Mesodermal cell (in vitro differentiated cells): ENCODE data around the gene PLXNA4.

ENCODE experiments used
- H3K27ac ChIP-seq: 2 replicates; pipeline ENCODE4 v1.7.0; 2013; ENCODE audit warnings: mild to moderate bottlenecking, low read depth, low read length, moderate library complexity; ENCODE audit not compliant: severe bottlenecking
- H3K36me3 ChIP-seq: 2 replicates; pipeline ENCODE4 v1.7.1; 2013; ENCODE audit warnings: mild to moderate bottlenecking, low read length, moderate library complexity; ENCODE audit not compliant: control insufficient read depth, insufficient read depth
- H3K4me1 ChIP-seq: one replicate; pipeline ENCODE4 v1.7.1; 2013; ENCODE audit warnings: mild to moderate bottlenecking, low read length; ENCODE audit not compliant: insufficient read depth, control insufficient read depth, poor library complexity, severe bottlenecking
- H3K4me3 ChIP-seq: 2 replicates; pipeline ENCODE4 v1.7.0; 2013; ENCODE audit warnings: low read length, control low read depth, mild to moderate bottlenecking; ENCODE audit not compliant: insufficient read depth, poor library complexity, severe bottlenecking; ENCODE audit errors: extremely low read depth
- H3K9me3 ChIP-seq: 2 replicates; pipeline ENCODE4 v1.7.1; 2013; ENCODE audit warnings: mild to moderate bottlenecking, low read length, moderate library complexity; ENCODE audit not compliant: control insufficient read depth
- WGBS, 2 experiments: methylation state at CpG; one replicate each; pipeline ENCODE4 v1.1.5; 2013; ENCODE audit warnings: missing lambda C conversion rate in 2 of 2; ENCODE audit not compliant: insufficient coverage in 2 of 2; 5-methylcytosine and 5-hydroxymethylcytosine counted together

Gene PLXNA4

GRCh38 chr7:132457658-132458057 lies 118.6 kb downstream of the PLXNA4 start:
- Histone ChIP-seq H3K27ac (no peak overlapping the region), H3K9me3 (no peaks in the 10 kb centered on the region), H3K36me3 (no peaks in the 10 kb centered on the region), H3K4me3 (no peak overlapping the region), H3K4me1 (no peaks in the 10 kb centered on the region)
- WGBS, 2 experiments: 84 to 85% methylated on average over 3 of the region's 3 CpGs

- Histone ChIP-seq H3K9me3 (no peaks in the 10 kb centered on the region), H3K4me1 (no peaks in the 10 kb centered on the region), H3K27ac (no peak overlapping the region), H3K36me3 (no peaks in the 10 kb centered on the region), H3K4me3 (no peak overlapping the region)
- WGBS, 2 experiments: 52 to 64% methylated on average over 5 to 6 of the region's 7 CpGs
These were observed 119.9 kb downstream of the PLXNA4 start for GRCh38 chr7:132456418-132456817.

- H3K36me3 ChIP-seq: no peaks in the 10 kb centered on the region
- no peaks in the 10 kb centered on the region for H3K4me1 ChIP-seq
- no peak overlapping the region for H3K27ac ChIP-seq
- H3K9me3 ChIP-seq: no peaks in the 10 kb centered on the region
- WGBS, 2 experiments: 78 to 84% methylated on average over 6 to 9 of the region's 9 CpGs
- no peak overlapping the region for H3K4me3 ChIP-seq
These were observed 120.9 kb downstream of the PLXNA4 start for GRCh38 chr7:132455378-132455777.

- WGBS, 2 experiments: 95% methylated on average over 2 of the region's 3 CpGs; no CpG with 5 or more reads in 1 of the 2 experiments
- Histone ChIP-seq H3K4me1 (no peaks in the 10 kb centered on the region), H3K27ac (no peak overlapping the region), H3K36me3 (no peaks in the 10 kb centered on the region), H3K4me3 (no peak overlapping the region), H3K9me3 (no peaks in the 10 kb centered on the region)
These were observed 122.4 kb downstream of the PLXNA4 start for GRCh38 chr7:132453826-132454225.

GRCh38 chr7:132451161-132451560 lies 125.1 kb downstream of the PLXNA4 start:
- WGBS, 2 experiments: 90 to 91% methylated on average over 4 of the region's 6 CpGs
- Histone ChIP-seq H3K36me3 (no peaks in the 10 kb centered on the region), H3K4me1 (no peaks in the 10 kb centered on the region), H3K27ac (no peak overlapping the region), H3K4me3 (no peak overlapping the region), H3K9me3 (no peaks in the 10 kb centered on the region)

- 88 to 92% methylated on average over 1 of the region's 1 CpG for WGBS, 2 experiments
- H3K27ac ChIP-seq: no peak overlapping the region
- no peaks in the 10 kb centered on the region for H3K4me1 ChIP-seq
These were observed 125.6 kb downstream of the PLXNA4 start for GRCh38 chr7:132450696-132451095.

GRCh38 chr7:132450188-132450587 lies 126.1 kb downstream of the PLXNA4 start:
- no peak overlapping the region for H3K4me3 ChIP-seq
- H3K36me3 ChIP-seq: no peaks in the 10 kb centered on the region
- no peak overlapping the region for H3K27ac ChIP-seq
- no peaks in the 10 kb centered on the region for H3K9me3 ChIP-seq
- H3K4me1 ChIP-seq: no peaks in the 10 kb centered on the region
- 94 to 95% methylated on average over 3 to 4 of the region's 4 CpGs for WGBS, 2 experiments

More at GRCh38 chr7:132450696-132451095, 125.6 kb downstream of the PLXNA4 start:
- H3K4me3 ChIP-seq: no peak overlapping the region
- no peaks in the 10 kb centered on the region for H3K9me3 ChIP-seq
- no peaks in the 10 kb centered on the region for H3K36me3 ChIP-seq

GRCh38 chr7:132446666-132447278 lies 129.5 kb downstream of the PLXNA4 start:
- WGBS, 2 experiments: 77 to 79% methylated on average over 5 to 7 of the region's 8 CpGs
- no peak overlapping the region for H3K4me3 ChIP-seq
- no peaks in the 10 kb centered on the region for H3K9me3 ChIP-seq
- no peaks in the 10 kb centered on the region for H3K4me1 ChIP-seq
- no peak overlapping the region for H3K27ac ChIP-seq
- H3K36me3 ChIP-seq: no peaks in the 10 kb centered on the region

GRCh38 chr7:132446260-132446659 lies 130.0 kb downstream of the PLXNA4 start:
- no peak overlapping the region for H3K4me3 ChIP-seq
- WGBS, 2 experiments: 0% methylated on average over 1 of the region's 3 CpGs

GRCh38 chr7:132443761-132444520 lies 132.3 kb downstream of the PLXNA4 start:
- Histone ChIP-seq H3K9me3 (no peaks in the 10 kb centered on the region), H3K4me1 (no peaks in the 10 kb centered on the region), H3K27ac (no peak overlapping the region), H3K36me3 (no peaks in the 10 kb centered on the region), H3K4me3 (no peak overlapping the region)
- WGBS, 2 experiments: 85 to 89% methylated on average over 4 to 5 of the region's 5 CpGs

More at GRCh38 chr7:132446260-132446659, 130.0 kb downstream of the PLXNA4 start:
- Histone ChIP-seq H3K9me3 (no peaks in the 10 kb centered on the region), H3K4me1 (no peaks in the 10 kb centered on the region), H3K27ac (no peak overlapping the region), H3K36me3 (no peaks in the 10 kb centered on the region)

- no peaks in the 10 kb centered on the region for H3K4me1 ChIP-seq
- H3K27ac ChIP-seq: no peak overlapping the region
- 89 to 96% methylated on average over 3 of the region's 4 CpGs for WGBS, 2 experiments
- no peak overlapping the region for H3K4me3 ChIP-seq
- no peaks in the 10 kb centered on the region for H3K9me3 ChIP-seq
- H3K36me3 ChIP-seq: no peaks in the 10 kb centered on the region
These were observed 134.3 kb downstream of the PLXNA4 start for GRCh38 chr7:132441935-132442334.
